GM18502 (cell line): Measurements from ENCODE around the gene CORO2A.
"Not testable (repeated sequence)": the region's sequence is repeated elsewhere in the genome, so short reads cannot be mapped to it uniquely, and the experiment has no call there.

Source experiments
- ATAC-seq: cut with Tn5 transposase; IDR thresholded peaks from one replicate; pipeline ENCODE4 v1.9.1; 2021; ENCODE audit warnings: mild to moderate bottlenecking; ENCODE audit not compliant: unreplicated experiment, poor library complexity

Gene CORO2A

DNA sequence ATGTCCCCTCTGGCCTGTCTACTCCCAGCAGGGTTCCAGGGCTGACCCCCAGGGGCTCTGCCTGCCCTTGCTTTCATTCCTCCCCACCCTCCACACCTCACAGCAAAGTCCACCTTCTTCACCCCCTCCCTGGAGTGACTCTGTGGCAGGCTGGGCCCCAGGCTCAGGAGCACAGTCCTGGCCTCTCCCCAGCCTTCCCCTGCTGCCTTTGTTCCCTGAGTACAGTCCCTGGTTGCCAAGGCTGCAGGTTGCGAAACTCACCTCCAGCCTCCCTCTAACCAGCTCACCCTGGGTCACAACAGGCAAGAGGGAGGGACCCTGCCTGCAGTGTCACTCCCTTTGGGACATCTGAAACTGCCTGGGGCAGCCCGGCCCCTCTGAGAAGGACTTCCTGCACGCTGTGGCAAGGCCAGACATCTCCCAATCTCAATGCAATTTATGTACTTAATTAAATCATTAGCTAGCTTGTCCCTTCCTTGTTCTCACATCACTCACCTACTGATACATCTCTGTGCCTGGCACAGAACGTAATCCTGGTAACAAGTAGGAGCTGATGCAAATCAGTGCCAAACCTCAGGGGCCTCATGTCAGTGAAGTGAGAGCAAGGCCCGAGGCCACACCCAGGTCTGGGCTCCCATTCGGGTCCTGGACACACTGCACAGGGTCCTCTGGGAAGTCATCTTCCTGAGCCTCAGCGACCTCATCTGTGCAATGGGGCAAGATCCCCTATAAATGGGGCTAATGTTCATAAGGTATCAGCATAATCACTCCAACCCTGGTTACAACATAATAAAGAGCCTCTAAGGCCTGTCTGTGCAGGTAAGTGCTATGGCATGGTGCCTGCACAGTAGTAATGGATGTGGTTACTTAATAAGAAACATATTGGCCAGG lies 46.1 kb downstream of the CORO2A start:
- ATAC-seq: peak; percentile 56

DNA sequence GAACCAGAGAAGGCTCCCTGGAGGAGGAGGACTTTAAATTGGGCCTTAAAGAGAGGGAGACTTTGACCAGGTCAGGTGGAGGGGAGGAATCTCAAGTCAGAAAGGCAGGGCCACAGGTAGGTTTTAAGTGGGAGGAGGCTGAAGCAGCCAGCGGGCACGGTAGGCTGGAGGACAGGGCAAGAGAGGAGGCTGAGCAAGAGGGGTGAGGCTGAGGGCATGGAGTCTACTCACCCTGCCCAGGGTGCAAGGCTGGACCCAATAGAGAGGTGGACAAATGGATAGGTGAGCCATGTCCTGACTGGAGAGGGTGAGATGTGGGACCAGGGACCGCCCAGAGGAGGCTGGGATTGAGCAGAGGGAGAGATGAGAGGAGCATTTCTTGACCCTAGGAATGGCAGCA lies 47.8 kb downstream of the CORO2A start:
- ATAC-seq: no peak

DNA sequence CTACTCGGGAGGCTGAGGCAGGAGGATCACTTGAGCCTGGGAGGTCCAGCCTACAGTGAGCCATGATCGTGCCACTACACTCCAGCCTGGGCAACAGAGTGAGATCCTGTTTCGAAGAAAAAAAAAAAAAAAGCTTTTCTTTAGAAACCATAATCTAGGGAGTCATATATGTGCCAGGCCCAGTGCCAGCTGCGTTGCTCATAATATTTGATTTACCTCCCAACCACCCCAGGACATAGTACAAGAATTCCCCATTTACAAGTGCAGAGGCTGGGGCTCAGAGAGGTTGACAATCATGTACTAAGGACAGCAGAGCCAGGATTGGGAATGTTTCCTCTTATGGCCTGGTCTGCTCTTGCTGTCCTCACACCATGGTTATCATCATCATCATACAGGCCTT lies 48.4 kb downstream of the CORO2A start:
- no peak for ATAC-seq

DNA sequence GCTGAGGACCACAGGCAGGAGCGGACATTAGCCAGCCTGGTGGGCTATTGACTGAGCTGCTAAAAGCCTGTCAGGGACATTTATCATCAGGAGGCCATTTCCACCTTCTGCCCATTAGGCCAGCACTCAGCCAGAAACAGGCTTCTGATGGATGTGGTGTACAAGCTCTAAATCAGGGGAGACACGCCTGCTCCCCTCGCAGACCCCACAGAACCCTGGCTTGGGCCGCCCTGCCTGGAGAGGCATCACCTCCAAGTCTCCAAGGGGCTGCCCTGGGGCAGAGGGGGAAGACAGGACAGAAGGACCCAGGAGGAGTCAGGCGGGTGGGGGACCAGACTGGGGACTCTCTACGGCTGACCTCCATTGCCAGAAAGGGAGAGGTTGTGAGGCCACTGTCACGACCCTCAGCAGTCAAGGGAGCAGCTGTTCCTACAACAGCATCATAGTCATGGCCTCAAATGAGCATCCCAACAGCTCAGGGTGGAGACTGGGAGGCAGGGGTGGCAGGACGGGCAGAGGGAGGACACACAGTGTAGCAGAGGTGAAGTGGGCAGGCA lies 49.4 kb downstream of the CORO2A start:
- ATAC-seq: no peak

DNA sequence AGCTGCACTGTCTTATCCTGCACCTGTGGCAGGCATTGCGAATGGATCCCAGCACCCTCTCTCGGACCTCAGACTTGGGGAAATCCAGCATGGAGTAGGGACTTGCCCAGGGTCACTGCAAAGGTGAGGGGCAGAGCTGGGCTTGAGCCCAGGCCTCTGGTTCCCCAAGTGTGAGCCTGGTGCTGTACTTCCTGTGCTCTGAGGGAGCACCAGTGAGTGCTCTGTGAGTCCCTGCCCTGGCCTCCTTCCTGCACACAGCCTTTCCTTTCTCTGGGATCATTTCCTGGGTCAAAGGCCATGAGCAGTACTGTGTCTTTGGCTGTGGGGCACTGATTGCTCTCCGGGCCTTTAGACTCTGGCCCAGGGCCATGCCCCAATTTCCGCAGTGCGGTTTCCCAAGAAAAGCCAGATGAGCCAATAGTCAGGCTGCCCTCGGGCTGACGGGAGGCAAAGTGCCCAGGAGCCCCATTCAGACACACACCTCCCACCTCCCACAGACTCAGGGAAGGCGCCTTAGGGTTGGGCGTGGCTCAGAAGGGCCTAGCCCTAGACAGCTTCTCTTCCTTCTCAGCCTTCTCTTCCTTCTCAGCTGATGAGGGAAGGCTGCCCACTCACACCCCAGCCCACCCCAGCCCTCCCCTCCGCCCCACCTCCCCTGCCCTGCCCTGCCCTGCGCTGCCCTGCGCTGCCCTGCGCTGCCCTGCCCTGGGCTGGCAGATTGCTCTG lies 50.1 kb downstream of the CORO2A start:
- no peak for ATAC-seq

DNA sequence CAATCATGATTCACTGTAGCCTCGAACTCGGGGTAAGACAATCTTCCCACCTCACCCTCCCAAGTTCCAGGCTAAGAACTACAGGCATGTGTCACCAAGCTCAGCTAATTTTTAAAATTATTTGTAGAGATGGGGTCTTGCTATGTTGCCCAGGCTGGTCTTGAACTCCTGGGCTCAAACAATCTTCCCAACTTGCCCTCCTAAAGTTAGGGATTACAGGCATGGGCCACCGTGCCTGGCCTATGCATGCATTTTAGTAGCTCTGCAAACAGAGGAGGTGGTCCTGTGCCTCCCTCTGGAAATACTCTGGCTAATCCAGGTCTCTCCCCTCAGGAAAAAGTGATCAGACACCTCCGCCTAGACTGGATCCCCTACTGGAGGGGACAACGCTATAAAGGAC lies 51.9 kb downstream of the CORO2A start:
- no peak for ATAC-seq

DNA sequence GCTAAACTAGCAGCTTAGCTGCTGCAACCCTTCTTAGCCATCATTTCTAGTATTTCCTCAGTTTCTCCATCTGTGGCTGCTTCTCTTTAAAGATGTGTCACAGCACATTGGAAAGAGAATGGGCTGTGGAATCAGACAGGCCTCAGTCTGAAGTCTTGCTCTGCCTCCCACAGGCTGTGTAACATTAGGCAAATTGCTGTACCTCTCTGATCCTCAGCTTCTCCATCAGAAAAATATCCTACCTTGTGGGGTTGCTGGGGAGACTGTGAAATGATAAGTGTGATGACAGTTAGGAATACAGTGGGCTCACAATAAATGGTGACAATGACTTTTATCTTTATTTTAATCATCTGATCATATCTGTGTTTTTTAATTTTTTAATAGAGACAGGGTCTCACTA lies 55.9 kb downstream of the CORO2A start:
- ATAC-seq: no peak

DNA sequence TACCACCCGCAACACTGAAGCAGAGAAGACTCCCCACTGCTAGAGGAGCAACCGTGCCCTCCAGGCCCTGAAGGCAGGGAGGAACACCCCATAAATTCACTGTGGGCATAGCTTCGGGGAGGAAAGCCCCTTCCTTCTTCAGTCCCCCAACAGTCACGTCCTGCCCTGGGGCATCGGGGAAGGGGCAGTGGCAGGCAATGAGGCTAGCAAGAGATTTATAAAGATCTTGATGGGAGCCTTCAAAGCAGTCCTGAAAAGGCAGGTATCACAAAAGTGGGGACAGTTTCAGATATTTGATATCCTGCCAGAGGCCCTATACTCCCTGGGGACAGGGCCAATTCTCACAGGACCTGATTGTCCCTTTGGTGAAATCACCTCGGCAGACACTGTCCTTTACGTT lies 56.5 kb downstream of the CORO2A start:
- no peak for ATAC-seq

DNA sequence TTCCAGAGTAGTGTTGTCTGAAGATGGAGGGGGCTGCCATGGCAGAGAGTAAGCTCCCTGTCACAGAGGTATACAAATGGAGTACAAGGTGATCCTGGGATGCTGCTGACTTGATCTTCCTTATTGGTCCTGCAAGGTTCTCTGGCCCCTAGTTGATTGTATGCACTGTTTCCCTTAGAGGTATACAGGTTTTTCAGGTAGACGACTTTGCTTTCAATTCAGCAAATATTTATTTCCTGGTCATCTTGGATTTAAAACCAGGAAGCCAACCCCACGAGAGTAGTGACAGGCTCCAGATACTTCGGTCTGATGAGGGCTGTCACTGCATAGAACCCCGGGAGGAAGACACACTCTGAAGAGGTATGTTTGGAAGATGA lies 56.9 kb downstream of the CORO2A start:
- no peak for ATAC-seq

DNA sequence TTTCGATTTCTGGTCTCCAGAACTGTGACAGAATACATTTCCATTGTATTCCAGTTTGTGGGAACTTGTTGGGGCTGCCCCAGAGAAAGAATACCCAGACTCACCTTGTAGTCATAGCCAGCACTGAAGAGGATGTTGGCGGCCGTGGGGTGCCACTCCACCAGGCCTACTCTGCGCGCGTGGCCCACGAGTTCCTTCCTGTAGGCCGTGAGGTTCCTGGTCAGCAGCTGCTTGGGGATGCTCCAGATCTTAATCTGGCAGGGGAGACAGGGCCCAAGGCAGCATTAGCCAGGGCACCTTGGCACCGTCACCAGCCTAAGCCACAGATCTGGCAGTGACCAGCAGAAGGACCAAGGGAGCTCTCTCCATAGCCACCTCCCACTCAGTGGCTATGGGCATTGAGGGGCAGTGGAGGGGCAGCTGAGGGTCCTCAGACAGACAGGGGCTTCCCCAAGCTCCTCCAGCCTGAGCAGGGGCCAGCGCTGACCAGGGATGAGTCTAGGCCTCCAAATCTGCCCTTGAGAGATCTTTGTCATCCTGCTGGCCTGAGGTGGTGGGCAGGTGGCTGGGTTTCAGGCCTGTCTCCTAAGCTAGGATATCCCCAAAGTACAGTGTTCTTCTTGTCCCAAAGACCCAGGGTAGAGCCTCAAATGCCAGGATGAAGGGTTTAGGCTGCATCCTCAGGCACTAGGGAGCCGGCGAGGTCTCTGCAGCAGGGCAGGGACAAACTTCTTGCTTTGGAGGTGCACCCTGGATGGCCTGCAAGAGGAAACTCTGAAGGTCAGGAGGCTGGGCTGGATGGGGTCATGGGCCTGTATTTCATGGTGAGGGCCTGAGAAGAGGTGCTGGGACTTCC lies 57.5 kb downstream of the CORO2A start:
- ATAC-seq: no peak

DNA sequence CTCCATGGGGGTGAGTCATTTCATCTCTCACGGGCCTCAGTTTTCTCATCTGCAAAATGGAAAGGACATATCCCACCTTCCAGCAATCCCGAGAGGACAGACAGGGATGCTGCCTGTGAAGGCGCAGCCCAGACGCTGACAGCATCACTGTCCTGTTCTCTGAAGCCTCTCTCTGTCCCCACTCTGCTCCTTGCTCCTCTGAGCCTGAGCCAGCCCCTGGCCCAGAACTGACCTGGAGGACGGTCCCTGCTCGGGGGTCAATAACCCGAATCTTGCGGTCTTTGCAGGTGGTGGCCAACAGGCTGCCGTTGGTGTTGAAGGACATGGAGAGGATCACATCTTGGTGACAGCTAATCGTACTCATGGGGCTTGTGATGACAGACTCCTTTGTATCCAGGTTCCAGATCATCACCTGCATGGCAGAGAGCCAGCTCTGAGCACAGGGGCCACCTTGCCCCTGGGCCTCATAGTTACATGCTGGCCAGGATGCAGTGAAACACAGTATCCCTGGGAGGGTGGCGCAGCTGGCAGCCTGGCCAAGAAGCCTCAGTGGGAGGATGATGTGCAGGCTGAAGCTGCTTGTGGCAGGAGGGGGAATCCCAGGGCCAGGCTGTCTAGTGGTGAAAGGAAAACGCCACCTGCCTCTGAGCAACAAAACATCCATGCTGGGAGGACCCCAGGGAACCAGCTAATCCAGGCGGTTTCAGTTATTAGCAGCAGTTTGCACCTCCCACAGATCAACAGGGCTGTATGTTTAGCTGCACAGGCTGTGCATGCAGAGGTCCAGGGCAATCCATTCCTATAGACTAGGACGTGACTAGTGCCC lies 59.4 kb downstream of the CORO2A start:
- ATAC-seq: no peak

DNA sequence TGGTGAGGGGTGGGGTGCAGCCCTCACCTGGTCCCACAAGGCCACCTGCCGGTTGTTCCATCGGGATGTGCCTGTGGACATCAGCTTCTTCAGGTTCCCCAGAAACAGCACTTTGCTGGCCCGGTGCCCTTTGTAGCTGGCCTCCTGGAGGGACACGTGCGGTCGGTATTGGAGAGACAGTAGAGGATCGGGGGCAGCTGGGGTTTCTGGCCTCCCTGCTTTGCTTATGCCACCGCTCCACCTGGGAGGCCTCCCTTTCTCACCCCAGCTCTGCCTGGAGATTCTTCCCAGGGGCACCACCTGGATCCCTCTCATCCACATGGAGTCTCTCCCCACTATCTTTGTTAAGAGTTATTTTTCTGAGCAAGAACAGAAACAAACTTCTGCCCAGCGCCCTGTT lies 60.3 kb downstream of the CORO2A start:
- ATAC-seq: no peak

DNA sequence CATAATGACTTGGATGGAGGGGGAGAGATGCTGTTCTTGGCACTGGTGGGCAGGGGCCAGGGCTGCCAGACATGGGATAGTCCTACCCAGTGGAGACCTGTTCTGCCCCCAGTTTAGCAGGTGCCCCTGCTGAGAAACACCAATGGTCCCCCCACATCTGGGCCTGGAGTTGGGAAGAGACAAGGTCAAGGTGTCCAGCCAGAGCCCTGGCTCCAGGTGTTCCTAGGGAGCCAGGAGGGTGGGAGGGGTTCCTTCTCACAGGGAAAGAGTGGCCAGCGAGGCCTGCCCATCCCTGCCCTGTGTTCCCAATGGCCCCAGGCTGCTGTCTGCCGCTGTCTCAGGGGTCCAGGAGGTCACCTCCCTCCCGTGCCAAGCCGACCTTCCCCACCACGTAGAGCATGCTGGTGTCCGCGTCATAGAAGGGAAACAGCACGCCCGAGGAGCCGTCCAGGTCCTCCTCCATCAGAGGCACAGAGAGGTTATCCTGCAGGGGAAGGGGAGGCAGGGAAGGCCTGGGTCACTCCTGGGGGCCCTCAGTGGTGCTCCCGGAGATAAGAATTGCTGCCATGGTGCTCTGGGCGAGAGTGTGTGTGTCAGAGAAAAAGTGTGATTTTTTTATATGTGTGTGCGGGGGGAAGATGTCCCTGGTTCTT lies 61.7 kb downstream of the CORO2A start:
- ATAC-seq: no peak

DNA sequence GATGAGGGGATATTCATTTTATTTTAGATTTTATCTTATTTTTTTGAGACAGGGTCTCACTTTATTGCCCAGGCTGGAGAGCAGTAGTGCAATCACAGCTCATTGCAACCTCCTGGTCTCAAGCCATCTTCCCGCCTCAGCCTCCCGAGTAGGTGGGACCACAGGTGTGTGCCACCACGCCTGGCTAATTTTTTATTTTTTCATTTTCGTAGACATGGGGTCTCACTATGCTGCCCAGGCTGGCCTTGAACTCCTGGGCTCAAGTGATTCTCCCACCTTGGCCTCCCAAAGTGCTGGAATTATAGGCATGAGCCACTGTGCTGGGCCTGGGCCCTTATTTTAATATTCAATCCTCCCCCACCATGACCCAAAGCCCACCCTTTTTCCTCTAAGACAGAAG lies 62.4 kb downstream of the CORO2A start:
- not testable (repeated sequence) for ATAC-seq

DNA sequence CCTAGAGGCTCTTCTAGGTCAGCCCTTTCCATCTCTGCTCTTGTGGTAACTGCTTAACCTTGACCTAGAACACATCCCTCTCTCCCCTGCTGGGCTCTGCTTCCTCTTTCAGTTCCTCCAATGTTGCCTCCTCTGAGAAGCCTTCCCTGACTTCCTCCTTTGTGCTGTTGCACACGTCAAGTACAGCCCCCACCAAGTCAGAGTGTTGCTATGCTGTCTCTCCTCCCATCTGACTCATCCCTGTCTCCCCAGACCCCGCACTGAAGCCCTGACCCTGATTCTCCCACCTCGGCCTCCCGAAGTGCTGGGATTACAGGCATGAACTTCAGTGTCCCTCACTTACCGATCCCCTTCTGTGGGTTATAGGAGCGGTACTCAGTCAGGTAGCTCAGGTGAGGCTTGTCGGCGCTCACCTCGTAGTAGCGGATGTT lies 63.0 kb downstream of the CORO2A start:
- peak; percentile 67 for ATAC-seq

DNA sequence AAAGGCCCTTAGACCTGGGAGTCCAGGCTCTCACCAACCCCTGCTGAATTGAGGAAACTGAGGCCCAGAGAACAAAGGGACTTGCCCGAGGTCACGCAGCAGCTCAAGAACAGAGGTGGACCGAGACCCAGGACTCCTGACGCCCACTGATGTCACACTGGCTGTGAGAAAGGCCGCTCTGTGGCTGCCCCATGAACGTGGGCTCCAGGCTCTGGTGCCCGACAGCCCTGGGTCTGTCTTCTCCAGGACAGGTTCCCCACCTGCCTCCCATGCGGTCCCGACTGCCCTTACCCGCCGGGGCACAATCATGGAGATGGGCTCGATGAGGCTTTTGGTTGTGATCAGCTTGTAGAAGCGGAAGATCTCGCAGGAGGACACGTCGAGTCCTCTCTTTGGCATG lies 64.1 kb downstream of the CORO2A start:
- no peak for ATAC-seq

DNA sequence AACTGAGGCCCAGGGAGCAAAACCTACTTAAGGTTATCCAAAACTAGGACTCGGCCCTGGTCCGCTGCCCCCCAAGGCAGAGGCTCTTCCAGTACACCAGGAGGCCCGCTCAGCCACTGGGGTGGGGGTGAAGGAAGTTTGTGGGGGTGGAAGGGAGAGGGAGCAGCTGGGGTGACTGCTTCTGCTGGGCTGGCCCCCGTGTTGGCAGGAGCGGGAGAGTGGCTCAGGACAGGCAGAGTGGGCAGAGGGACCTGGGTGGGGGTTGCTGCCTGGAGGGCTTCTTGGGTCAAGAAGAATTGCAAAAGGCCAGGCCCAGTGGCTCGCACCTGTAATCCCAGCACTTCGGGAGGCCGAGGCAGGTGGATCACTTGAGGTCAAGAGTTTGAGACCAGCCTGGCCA lies 65.2 kb downstream of the CORO2A start:
- no peak for ATAC-seq

DNA sequence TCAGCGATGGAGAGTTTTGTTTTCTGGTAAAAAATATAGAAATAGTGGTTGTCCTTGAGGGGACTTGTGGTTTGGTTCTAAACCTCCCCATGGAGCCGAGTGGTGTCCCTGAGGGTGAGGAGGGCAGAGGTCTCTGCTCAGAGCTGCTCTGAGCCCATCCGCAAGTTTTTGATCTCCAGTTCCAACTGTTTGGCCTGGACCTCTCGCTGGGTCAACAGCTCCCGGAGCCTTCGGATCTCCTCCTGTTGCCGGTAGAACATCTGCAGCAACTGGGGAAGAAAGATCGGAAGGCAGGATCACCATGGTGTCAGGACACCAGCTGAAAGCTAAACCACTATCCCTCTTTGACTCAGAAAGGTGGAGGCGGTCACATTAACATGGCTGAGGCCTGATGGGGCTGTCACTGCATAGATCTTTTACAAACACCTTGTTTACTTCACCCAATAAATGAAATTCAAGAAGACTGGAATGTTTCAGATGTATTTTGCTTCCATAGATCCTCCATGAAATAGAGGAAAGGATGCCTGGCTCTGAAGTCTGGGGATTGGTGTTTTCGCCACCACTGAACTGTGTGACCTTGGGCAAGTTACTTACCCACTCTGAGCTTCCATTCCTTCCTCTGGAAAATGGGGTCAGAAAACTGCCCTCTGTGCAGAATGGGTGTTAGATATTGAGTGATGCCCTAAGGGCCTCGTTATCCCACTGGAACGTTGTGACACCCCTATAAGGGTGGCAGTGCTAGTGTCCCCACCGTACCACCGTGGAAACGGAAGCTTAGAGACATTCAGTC lies 67.6 kb downstream of the CORO2A start:
- ATAC-seq: no peak
